Amniotic epithelial cell (primary cell): Measurements from ENCODE around the gene SQSTM1.

ENCODE experiments used
- DNase-seq: peaks from one replicate; pipeline ENCODE4 v3.0.0-alpha.2; 2010; ENCODE audit warnings: low read depth

The SQSTM1 gene

DNA sequence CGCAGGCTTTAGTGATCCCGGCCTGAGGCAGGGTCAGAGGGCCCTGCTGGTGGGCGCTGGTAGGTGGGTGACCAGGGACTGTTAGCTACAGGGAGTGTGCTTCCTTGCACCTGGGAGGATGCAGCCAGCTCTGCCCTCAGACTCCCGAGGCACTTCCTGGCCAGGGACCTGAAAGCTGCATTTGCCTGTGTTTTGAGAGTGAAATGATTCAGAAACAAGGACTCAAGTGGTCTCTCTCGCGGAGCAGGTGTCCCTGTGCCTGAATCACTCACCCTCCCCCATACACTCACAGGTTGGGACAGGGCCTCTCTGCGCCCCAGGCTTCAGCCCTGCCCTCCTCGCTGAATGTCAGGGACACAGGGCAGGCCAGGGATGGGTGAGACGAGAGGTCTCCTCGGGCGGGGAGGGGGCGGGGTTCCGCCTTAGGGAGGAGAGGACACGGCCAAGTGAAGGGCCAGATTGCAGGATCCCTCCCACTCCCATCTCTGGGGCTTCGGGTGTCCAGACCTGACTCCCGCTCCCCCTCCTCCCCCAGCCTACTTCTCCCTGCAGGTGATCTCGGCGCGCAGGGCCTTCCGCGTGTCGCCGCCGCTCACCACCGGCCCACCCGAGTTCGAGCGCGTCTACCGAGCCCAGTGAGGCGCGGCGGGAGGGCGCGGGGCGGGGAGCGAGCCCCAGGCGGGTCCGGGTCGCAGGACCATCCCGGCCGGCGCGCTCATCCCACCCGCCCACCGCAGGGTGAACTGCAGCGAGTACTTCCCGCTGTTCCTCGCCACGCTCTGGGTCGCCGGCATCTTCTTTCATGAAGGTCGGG is 25.4 kb upstream of the SQSTM1 start:
- DNase-seq, result no peak

DNA sequence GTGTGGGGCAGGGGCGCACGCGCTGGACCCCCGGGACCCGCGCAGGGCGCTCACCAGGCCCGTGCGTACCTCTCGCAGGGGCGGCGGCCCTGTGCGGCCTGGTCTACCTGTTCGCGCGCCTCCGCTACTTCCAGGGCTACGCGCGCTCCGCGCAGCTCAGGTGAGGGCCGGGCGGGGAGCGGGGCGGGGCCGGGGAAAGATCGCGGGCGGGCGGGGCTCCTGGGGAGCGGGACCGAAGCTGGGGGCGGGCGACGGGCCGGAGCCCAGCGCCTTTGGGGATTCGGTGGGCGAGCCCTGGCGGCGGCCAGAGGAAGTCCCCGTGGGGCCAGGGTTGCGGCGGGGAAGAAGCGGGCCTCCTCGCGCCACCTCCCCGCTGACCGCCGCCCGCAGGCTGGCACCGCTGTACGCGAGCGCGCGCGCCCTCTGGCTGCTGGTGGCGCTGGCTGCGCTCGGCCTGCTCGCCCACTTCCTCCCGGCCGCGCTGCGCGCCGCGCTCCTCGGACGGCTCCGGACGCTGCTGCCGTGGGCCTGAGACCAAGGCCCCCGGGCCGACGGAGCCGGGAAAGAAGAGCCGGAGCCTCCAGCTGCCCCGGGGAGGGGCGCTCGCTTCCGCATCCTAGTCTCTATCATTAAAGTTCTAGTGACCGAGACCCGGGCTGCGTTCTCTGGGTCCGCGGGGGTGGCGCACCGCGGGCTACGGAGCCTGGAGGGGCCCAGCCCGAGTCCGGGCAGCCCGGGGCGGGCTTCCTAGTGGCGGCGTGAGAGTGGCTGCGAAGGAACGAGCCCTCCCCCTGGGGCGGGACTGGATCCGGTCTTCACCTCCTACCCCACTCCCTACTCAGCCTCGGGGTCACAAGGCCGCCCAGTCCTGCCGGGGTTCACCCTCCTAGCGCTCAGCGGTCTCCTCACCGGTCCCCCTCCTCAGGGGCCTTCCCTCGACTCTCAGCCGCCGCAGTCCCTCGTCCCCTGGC is 24.6 kb upstream of the SQSTM1 start:
- DNase-seq, result peak; percentile 77

DNA sequence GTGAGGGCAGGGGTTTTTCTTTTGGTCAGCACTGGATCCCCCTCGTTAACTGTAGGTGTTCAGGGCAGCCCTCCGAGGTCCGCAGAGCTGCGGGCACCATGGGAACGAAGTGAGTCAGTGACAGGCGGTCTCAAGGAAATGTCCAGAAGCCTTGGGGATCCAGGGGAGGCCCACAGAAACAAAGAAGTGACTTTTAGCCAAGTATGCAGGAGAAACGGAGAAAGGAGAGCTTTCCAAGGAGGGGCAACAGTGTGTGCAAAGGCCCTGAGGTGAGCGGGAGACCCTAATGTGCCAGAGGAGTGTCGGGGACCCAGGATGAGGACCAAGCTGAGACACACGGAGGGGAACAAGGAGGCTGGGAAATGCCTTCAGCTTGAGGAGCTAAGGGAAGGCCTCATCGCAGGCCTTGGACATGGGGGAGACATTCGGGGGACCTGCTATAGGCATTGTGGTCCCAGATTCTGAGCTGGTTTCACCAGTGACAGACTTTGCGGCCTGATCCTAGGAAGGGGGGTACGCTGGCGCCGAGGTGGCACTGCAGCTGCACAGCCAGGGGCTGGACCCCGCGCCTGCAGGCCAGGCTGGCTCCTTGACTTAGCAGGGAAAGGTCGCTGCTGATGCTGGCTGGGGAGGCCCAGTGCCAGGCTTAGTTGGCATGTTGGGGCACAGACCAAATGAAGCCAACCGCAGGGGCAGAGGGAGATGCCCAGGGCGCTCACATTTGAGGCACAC is 23.7 kb upstream of the SQSTM1 start:
- no peak for DNase-seq

DNA sequence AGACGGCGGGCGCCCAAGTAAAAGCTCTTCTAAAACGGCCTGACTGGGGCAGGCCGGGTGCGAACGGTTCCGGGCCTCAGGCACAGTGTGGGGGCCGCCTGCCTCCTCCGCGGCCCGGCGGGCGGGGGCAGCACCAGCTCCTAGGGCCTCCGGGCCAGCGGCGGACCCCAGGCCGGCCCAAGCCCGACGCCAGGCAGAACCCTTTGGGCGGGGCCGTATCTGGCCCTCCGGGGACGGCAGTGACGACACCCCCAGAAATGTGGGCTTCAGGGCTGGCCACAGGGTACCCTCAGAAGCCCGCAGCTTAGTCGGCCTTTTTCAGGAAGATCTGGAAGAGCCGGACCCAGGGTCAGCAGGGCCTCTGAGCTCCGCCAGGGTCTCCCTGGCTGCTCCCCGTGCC is 23.0 kb upstream of the SQSTM1 start:
- no peak for DNase-seq

DNA sequence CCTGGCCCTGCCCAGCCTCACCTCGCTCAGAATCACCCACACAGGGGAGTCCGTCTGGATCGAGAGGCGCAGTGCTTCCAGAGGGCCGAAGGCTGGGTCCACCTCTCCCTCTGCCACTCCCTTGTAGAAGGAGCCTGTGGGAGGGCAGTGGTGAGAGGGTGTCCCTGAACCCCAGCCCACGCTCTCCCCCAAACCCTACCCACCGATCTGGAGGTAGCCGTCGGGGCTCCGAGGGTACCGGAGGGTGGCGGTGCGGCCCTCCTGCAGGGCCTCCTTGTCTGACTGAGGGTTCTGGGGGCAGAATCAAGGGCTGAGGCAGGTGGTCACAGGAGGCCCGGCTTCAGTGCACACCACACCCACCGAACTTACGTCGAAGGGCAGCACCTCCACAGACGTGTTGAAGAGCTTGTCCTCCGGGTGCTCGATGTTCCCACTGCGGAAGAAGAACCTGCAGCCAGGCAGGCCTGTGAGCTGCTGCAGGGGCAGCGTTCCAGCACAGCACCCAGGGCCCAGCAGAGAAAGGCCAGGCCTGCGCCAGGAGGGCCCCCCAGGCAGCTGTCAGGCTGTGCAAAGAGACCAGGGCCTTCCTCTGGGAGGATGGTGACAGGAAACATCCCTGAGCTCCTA is 22.4 kb upstream of the SQSTM1 start:
- no peak for DNase-seq

DNA sequence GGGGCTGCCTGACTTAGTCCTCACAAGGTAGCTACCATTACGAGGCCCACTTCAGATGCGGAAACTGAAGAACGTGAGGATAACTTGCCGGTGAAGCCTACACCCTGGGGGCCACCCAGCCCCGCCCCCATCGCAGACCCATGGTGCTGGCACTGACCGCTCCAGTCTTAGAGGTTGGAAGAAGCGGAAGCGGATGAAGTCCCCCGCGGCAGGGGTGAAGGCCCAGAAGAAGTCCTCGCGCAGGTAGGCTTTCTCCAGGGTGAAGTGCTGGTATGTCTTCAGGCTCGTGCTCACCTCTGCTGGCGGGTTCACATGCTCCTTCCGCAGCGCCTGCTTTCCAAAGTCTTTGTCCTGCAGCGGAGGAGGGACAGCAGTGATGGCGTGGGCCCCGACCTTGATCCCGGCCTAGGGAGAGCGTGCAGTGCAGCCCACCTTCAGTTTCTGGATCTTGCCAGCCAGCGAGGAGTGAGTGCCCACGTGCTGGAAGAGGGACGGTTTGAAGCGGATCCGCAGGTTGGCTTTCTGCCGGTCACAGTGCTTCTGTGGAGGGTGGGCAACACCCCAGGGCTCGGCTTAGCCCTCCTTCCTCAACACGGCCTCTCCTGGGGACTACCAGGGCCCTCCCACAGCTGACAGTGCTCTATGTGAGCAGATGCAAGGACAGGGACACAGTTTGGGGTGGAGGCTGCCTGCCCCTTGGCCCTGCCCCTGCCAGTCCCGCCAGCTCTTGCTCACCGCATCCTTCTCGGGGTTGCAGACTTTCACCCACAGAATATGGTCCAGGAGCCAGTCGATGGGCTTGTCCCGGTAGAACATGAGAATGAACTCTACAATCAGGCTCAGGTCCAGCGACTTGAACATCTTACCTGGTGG is 21.7 kb upstream of the SQSTM1 start:
- DNase-seq, result no peak

DNA sequence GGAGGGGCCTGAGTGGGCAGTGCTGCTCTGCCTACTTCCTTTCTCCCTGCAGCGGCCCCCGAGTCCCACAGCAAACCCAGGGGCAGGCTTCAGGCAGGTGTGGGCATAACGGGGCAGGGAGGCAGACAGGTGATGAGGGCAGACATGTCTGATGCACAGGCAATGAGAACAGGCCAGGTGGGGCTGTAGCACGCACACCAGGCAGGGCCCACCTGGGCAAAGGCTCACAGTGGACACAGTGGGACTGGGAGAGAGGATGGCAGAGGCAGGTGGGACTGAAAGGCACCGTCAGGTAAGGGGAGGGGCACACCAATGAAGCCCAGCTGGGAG is 21.1 kb upstream of the SQSTM1 start:
- no peak for DNase-seq

DNA sequence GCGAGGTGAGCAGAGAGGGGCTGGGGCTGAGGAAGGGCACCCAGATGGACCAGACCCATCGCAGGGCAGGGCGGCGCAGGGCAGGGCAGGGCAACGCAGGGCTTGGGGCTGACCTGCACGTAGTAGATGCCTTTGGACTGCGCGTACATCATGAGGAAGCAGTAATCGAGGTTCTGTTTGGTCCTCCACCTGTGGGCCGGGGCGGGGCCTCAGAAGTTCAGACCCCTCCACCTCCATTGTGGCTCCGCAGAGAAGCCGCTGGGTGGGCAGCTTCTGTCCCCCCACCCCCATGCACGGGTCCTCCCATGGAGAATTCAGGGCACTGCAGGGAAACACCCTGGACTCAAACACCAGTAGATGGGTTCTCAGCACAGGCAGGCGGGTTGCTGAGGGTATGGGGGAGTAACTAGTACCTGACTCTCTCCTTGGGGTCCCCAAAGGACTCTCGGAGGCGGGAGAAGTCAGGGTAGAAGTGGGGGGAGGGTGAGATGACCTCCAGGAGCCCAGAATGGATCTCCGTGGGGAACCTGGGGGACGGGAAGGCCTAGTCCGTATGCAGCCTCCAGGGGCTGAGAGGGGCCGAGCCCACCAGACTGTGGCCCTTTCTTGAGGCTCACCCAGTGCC is 20.5 kb upstream of the SQSTM1 start:
- DNase-seq, result no peak

DNA sequence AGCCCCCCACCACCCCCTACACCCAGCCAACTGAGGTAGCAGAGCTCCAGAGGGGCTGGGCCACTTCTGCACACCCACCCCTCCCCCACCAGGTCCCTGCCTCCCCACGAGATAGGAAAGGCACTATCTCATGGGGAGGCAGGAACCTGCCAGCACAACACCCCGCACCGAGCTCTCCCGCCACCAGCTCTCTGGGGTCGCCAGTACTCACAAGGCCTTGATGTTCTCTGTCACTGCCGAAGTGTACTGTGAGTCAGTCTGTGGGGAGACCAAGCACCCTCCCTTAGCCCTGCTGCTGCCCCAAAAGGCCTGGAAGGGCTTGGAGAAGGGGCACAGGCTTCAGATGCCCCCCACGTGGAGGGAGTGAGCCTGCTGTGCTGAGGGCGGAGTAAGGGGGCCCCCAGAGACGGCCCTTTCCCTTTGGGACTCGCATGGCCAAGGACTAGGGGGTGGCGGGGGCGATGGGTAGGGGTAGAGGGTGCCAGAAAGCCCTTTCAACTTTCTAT is 20.0 kb upstream of the SQSTM1 start:
- no peak for DNase-seq

DNA sequence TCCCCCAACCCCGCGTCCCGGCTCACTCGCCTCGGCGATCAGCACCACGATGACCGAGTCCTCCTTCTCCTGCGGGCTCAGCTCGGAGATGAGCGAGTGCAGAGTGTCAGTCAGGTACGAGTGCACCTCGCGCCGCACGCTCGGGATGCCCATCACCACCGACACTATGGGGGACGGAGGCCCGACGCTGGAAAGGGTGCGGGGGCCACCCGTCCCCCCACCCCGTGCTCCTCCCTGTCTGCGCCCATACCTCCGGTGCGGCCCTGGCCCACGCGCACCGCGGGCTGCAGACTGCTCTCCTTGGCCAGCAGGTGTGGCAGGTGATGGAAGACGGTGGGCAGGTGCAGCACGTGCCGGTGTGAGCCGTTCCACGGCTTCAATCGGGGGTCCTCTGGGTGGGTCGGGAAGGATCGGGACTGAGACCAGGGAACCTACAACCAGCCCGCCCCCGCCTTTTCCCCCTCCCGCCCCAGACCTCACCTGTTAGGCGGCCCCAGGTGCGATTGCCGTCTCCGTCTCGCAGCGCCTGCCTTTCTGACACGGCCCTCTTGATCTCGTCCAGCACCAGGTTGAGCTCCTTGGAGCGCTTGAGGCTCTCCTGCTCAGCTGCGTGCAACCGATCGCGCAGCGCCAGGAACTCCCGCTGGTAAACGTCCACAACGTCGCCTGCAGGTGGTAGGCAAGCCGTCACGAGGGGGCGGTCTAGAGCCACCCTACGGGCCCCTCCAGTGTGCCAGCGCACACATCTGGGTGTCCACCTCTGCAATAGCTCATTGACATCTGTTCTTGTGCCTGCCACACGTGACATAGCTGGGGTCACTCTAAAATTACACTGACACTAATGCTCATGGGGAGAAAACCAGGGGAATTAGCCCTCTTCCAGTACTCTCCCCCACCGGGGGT is 19.1 kb upstream of the SQSTM1 start:
- peak; percentile 66 for DNase-seq

DNA sequence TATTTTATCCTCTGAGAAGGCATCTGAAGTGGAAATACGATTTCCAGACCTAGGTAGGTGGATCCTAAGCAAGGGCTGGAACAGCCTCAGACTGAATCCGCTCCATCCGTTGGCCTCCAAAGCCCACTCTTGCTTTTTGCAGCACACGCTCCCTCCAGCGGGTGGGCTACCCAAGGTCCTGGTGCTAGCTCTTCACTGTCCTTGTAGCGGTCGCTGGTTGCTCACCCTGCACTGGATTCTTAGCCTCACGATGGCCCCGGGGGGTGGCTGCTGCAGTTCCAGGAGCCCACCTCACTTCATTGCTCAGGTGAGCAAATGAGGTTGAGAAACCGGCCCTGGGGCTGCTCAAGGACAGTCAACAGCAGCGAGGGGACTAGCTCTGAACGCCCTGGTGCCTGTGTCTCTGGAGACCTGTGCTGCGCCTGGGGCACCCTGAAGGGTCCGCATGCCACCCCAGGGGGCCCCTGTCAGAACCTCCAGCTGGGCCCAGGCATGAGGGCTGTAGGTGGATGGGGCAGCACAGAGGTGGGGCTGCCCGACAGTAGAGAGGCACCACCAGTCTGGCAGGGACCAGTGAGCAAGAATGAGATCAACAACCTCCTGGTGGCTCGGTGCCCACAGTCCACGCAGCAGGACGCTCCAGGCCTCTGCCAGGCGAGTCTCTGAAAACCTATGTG is 18.4 kb upstream of the SQSTM1 start:
- DNase-seq, result no peak

DNA sequence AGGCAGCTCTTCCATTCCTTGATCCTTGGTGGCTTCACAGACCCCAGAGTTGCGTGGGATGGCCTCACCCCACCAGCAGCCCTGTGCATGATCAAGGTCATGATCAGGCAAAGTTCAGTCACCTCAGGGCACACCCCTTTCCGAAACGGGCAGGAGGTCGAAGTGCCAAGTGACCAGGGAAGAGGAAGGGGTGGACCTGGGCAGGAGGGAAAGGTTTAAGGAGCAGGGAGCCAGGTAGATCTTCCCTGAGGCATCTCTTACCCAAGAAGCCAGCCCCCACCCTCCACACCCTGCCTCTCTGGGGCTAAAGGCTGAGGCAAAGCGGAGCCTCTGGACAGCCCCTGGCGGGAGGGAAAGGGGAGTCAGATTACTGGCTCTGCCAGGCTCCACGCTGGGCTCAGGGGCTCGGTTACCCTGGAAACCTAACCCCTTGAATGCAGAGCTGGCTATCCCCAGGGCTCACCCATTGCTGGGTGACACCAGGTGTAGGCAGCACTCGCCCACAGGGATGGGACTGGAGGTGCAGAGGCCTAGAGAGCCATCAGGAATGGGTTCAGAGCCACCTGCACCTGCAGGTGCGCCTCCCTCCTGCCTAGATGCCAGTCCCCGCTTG is 17.6 kb upstream of the SQSTM1 start:
- no peak for DNase-seq

DNA sequence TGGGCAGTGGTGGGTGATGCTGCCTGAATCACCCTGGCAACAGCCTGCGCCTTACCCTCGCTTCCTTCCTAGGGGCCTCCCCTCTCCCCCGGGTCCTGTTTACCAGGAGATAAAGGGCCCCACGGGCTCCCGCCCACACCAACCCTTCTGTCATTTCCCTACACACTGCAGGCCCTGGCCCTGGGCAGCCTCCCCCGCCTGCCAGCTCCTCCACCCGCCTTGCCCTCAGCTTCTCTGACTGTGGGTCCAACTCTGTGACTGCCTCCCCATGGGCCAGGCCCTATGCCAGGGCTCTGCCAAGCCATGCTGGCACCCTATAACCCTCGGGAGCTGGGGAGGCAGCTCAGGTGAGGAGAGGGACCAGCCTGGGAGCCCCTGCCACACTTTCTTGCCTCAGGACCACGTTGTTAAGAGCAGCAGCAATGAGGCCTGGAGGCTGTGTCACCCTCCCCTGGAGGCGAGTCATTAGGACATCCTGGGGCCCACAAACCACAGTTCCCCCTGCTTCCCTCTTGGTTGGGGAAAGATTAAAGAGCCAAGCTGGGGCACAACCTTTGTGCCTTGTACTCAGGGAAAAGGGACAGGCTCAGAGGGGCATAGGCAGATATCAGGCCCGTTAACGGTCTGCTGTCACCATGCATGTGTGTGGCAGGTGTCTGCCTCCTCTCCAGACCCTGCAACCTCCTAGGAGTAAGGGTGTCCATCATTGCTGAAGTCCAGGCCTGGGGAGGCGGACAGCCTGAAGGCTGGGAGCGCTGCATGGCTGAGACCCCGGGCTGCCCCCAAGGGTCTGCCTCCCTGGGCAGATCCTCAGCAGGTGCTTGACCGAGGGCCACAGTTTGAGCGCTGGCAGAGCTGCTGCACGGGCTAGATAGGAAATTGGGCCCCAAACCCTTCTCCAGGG is 16.8 kb upstream of the SQSTM1 start:
- DNase-seq, result peak; percentile 57

DNA sequence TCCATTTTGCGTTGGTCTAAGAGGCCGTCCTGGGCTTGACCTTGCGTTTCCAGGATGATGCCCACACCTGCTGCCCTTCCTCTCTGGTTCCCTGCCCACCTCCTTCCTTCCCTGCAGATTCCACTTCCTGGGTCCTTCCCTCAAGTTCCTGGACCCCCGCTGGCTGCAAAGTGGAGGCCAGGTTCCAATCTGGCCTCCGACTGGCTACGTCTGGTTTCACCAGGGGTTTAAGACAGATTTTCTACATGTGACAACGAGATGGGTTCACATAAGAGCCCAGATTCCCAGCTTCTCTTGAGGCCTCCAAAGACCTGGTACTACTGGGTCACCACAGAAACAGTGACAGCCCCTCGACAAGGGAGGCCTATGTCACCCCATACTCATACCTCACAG is 16.2 kb upstream of the SQSTM1 start:
- DNase-seq, result no peak

DNA sequence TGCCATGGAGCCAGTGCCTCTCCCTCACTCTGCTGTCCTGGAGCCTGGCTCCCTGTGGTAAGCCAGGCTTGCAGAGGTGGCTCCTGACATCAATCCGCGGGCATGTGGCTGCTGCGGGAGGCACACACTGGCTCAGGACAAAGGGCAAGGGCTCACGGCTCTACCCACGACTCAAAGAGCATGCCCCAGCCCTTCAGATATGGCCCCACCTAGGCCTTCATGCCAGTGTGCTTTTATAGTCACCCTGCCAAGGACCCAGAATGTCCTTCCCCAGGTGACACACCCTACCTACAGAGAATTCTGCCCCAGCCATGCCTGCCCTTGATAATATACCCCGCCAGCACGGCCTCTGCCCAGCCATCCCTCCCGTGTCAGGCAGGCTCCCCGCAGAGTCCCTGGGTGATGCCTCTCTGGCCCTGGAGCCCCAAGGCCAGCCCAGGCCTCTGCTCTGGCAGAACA is 15.6 kb upstream of the SQSTM1 start:
- DNase-seq, result no peak

DNA sequence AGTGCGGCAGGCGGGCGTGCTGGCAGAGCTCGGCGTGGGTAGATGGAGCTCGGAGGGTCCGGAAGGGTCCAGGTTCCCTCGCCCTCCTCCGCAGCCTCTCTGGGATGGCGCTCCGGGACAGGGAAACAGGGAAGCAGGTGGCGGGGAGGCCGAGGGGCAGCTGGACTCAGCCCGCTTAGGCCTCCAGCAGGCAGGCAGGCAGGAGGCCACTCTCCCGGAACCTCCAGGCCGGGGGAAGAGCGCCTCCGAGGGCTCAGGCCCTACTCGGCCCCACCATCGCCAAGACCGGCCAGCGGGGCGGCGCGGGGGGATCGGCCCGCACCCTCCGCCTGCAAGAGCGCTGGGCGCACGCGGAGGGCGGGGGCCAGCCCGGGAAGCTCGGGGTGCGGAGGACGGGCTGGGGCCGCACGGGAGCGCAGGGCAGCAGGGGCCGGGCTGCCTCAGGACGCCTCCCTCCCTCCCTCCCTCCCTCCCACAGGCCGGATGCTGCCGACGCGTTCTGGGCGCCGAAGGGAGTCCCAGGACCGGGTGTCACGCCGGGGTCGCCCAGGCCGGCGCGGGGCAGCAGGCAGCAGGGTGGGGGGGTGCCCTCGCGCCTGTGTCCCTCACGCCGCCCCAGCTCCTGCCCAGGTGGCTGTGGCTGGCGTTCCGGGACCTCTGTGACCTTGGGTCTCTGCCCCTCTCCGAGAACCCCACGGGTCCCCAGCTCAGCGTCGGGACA is 15.0 kb upstream of the SQSTM1 start:
- no peak for DNase-seq
